Natural killer cell (primary cell): ENCODE measurements around the gene VARS2. TPM values are rescaled to one million over a fixed set of nuclear protein-coding genes. Genes with fewer than 3 reads are reported as not detected.
"Not testable (repeated sequence)": the region's sequence is repeated elsewhere in the genome, so short reads cannot be mapped to it uniquely, and the experiment has no call there.

Experiments used
- ATAC-seq, 3 donors: fragments of 150-1000 bp in 2 of 3; fragments of 200-7000 bp in 1 of 3; cut with Tn5 transposase; 1 replicate in 1 of 3; 2 replicates in 2 of 3; pipeline ENCODE4 v1.10.0; 2021; ENCODE audit warnings: mild to moderate bottlenecking in 2 of 3, moderate library complexity in 2 of 3
- DNase-seq, 2 donors: peaks; one replicate each; pipeline versions ENCODE4 v3.0.0 to v3.0.0-alpha.2; 2013 to 2021; ENCODE audit warnings: mixed read lengths in 1 of 2
- H3K27ac ChIP-seq: one replicate; pipeline ENCODE4 v1.5.1; 2013; ENCODE audit warnings: mild to moderate bottlenecking, low read length
- H3K27me3 ChIP-seq: one replicate; pipeline ENCODE4 v1.6.1; 2013; ENCODE audit warnings: low read length; ENCODE audit not compliant: control insufficient read depth, insufficient read depth
- H3K36me3 ChIP-seq: one replicate; pipeline ENCODE4 v1.6.1; 2013; ENCODE audit warnings: low read length; ENCODE audit not compliant: control insufficient read depth, insufficient read depth
- H3K4me1 ChIP-seq: one replicate; pipeline ENCODE4 v1.6.1; 2013; ENCODE audit warnings: low read length; ENCODE audit not compliant: control insufficient read depth, insufficient read depth
- H3K4me3 ChIP-seq: one replicate; pipeline ENCODE4 v1.5.1; 2013; ENCODE audit warnings: low read length
- H3K9me3 ChIP-seq: one replicate; pipeline ENCODE4 v1.6.1; 2013; ENCODE audit warnings: low read length; ENCODE audit not compliant: control insufficient read depth, insufficient read depth
- H3K27ac Mint-ChIP-seq, 2 donors: one replicate each; pipeline ENCODE4 v1.8.0; 2022; ENCODE audit warnings: mild to moderate bottlenecking in 2 of 2, mixed read lengths in 2 of 2, moderate library complexity in 1 of 2
- H3K27me3 Mint-ChIP-seq, 2 donors: one replicate each; pipeline ENCODE4 v1.8.0; 2022; ENCODE audit warnings: low read depth in 2 of 2, mixed read lengths in 2 of 2
- H3K36me3 Mint-ChIP-seq: one replicate; pipeline ENCODE4 v1.8.0; 2022; ENCODE audit warnings: mixed read lengths
- H3K4me1 Mint-ChIP-seq, 2 donors: one replicate each; pipeline ENCODE4 v1.8.0; 2022; ENCODE audit warnings: mixed read lengths in 2 of 2
- H3K4me3 Mint-ChIP-seq: one replicate; pipeline ENCODE4 v1.8.0; 2022; ENCODE audit warnings: mild to moderate bottlenecking, moderate library complexity, mixed read lengths
- H3K9me3 Mint-ChIP-seq, 2 donors: one replicate each; pipeline ENCODE4 v1.8.0; 2022; ENCODE audit warnings: mixed read lengths in 2 of 2
- WGBS: methylation state at CpG from one replicate; pipeline ENCODE4 v1.1.7; 2013; ENCODE audit warnings: missing lambda C conversion rate; ENCODE audit not compliant: insufficient coverage; 5-methylcytosine and 5-hydroxymethylcytosine counted together
- intact Hi-C: fragments of 100-400 bp; cut with micrococcal nuclease; formaldehyde crosslinking; loops from one replicate; pipeline ENCODE4 v1.14.2; 2022
- total RNA-seq, 4 donors: library from RNA; stranded (reverse); fragments of 120-200 nt in 1 of 4; gene quantifications; one replicate each; pipeline versions ENCODE4 v1.2.3 to v1.2.4, GENCODE V29; 2013 to 2022
- TF ChIP-seq, protein P1 (sequence below): fragments of 200-600 bp; IDR thresholded peaks from one replicate; pipeline ENCODE4 v1.8.0; 2022; ENCODE audit warnings: antibody characterized with exemption

The VARS2 gene
- total RNA-seq, 3 donors from 2014 or later (not counting 1 experiment from before 2014, with no cell fraction given), result 16.9 to 36.7 (median 24.5) TPM

DNA sequence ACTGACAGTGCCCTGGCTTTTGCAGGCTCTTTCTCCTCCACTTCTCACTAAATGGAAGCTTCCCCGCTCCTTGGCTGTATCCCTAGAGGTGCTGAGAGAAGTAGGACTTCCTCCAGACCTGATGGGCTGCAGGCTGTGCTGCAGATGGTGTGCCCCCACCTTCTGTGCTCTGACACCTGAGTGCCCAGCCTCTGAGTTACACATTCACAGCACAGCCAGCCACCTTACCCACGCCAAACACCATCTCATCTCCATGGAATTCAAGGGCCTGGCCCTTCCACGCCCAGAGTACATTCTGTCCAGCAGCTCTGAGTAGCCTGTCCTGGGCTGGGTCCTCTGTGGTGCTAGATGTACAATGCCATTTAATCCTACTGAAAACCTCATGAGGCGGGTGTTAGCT is 12.6 kb downstream of the VARS2 start:
- ATAC-seq, result no peak
- Histone ChIP-seq H3K4me1 (no peaks in the 10 kb centered on the region), H3K4me3 (no peak overlapping the region), H3K27me3 (no peaks in the 10 kb centered on the region), H3K9me3 (peaks cover 4% of the 10 kb centered on the region), H3K27ac (no peak overlapping the region), H3K36me3 (peaks cover 35% of the 10 kb centered on the region)
- no peak overlapping the region for H3K4me3 Mint-ChIP-seq
- H3K4me1 Mint-ChIP-seq, result no peaks in the 10 kb centered on the region
- H3K27ac Mint-ChIP-seq, result no peak overlapping the region
- DNase-seq, result no peak
- H3K9me3 Mint-ChIP-seq, result peaks cover 0 to 3% of the 10 kb centered on the region in 2 donors
- 95% methylated on average over 4 of the region's 4 CpGs for WGBS
- intact Hi-C loops, result no loop called here
- H3K27me3 Mint-ChIP-seq, result peaks cover 0 to 2% of the 10 kb centered on the region in 2 donors
- no peaks in the 10 kb centered on the region for H3K36me3 Mint-ChIP-seq
- TF ChIP-seq, protein P1, sequence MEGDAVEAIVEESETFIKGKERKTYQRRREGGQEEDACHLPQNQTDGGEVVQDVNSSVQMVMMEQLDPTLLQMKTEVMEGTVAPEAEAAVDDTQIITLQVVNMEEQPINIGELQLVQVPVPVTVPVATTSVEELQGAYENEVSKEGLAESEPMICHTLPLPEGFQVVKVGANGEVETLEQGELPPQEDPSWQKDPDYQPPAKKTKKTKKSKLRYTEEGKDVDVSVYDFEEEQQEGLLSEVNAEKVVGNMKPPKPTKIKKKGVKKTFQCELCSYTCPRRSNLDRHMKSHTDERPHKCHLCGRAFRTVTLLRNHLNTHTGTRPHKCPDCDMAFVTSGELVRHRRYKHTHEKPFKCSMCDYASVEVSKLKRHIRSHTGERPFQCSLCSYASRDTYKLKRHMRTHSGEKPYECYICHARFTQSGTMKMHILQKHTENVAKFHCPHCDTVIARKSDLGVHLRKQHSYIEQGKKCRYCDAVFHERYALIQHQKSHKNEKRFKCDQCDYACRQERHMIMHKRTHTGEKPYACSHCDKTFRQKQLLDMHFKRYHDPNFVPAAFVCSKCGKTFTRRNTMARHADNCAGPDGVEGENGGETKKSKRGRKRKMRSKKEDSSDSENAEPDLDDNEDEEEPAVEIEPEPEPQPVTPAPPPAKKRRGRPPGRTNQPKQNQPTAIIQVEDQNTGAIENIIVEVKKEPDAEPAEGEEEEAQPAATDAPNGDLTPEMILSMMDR, result no peak

DNA sequence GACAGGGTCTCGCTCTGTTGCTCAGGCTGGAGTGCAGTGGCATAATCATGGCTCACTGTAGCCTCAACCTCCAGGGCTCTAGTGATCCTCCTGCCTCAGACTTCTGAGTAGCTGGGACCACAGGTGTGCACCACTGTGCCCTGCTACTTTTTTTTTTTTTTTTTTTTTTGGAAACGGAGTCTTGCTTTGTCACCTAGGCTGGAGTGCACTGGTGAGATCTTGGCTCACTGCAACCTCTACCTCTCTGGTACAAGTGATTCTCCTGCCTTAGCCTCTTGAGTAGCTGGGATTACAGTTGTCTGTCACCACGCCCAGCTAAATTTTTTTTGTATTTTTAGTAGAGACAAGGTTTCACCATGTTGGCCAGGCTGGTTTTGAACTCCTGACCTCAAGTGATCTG is 13.0 kb downstream of the VARS2 start:
- intact Hi-C loops, H3K4me1 Mint-ChIP-seq, DNase-seq, H3K4me3 Mint-ChIP-seq, H3K9me3 ChIP-seq, H3K27me3 Mint-ChIP-seq, H3K27ac ChIP-seq, H3K4me1 ChIP-seq, H3K27ac Mint-ChIP-seq, H3K36me3 Mint-ChIP-seq, ATAC-seq, H3K9me3 Mint-ChIP-seq, H3K27me3 ChIP-seq, H3K4me3 ChIP-seq: not testable (repeated sequence)
- peaks cover 31% of the 10 kb centered on the region for H3K36me3 ChIP-seq
- 74% methylated on average over 3 of the region's 3 CpGs for WGBS

DNA sequence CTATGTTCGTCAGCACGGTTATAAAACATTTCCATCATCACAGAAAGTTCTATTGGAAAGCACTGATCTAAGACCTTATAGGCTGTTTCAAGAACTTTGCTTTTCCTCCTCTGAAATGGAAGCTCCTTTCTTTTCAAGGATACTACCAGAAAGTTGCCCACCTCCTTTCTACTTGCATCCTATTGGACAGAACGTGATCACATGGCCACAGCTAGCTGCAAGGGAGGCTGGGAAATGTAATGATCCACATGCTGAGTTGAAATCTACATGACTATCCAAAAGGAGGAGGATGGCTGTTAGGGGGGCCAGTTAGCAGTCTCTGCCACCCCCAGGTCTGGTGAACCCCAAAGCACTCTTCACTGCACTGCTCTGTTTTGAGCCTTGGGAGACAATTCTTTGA is 14.6 kb downstream of the VARS2 start:
- peaks cover 0 to 3% of the 10 kb centered on the region in 2 donors for H3K9me3 Mint-ChIP-seq
- no peak for ATAC-seq
- no peak overlapping the region for H3K27ac ChIP-seq
- no peaks in the 10 kb centered on the region for H3K4me1 Mint-ChIP-seq
- H3K9me3 ChIP-seq, result peaks cover 4% of the 10 kb centered on the region
- H3K27me3 ChIP-seq, result no peaks in the 10 kb centered on the region
- no peak overlapping the region for H3K4me3 Mint-ChIP-seq
- H3K36me3 ChIP-seq, result peaks cover 17% of the 10 kb centered on the region
- no peak overlapping the region for H3K27ac Mint-ChIP-seq
- WGBS, result 95% methylated on average over 3 of the region's 3 CpGs
- no peaks in the 10 kb centered on the region for H3K36me3 Mint-ChIP-seq
- intact Hi-C loops, result no loop called here
- H3K4me1 ChIP-seq, result no peaks in the 10 kb centered on the region
- no peak for DNase-seq
- peaks cover 0 to 6% of the 10 kb centered on the region in 2 donors for H3K27me3 Mint-ChIP-seq
- TF ChIP-seq, protein P1, result no peak
- no peak overlapping the region for H3K4me3 ChIP-seq

DNA sequence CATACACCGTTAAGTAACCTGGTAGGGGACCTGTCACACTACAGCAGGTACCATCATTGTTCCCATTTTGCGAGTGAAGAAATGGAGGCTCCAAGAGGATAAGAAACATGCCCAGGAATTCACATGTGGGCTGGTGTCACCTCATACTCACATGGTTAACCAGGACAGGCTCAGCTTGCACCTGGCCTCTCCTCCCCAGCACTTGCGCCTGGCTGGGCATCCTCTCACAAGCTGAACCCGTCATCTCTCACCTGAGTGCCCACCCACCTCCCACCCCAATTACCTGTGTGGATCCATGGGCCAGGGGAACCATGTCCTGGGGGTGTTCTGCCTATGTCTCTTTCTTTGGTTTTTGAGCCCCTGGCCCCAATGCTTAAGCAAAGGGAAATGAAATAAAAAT is 16.5 kb downstream of the VARS2 start:
- WGBS, result 93% methylated on average over 4 of the region's 4 CpGs
- H3K27ac ChIP-seq, result no peak overlapping the region

More for the DNA sequence above, 16.5 kb downstream of the VARS2 start:
- Mint-ChIP-seq H3K27me3 (peaks cover 9 to 10% of the 10 kb centered on the region in 2 donors), H3K36me3 (no peaks in the 10 kb centered on the region), H3K4me1 (no peaks in the 10 kb centered on the region), H3K27ac (no peak overlapping the region), H3K9me3 (peaks cover 0 to 3% of the 10 kb centered on the region in 2 donors), H3K4me3 (no peak overlapping the region)
- Histone ChIP-seq H3K27me3 (no peaks in the 10 kb centered on the region), H3K36me3 (peaks cover 12% of the 10 kb centered on the region), H3K4me1 (no peaks in the 10 kb centered on the region), H3K4me3 (no peak overlapping the region), H3K9me3 (peaks cover 4% of the 10 kb centered on the region)
- DNase-seq, result no peak
- intact Hi-C loops, result no loop called here
- no peak for ATAC-seq
- TF ChIP-seq, protein P1, result no peak
